ENCODE data around the gene DYNLRB1. TPM values are rescaled to one million over a fixed set of nuclear protein-coding genes. Genes with fewer than 3 reads are reported as not detected.

Gene DYNLRB1
- total RNA-seq, 1 donor from 2014 or later = 166 TPM

GRCh38 chr20:34578521-34578920, 62.3 kb downstream of the DYNLRB1 start:
- Mint-ChIP-seq H3K27me3 (ENCODE audit: unreplicated experiment) (no peaks in the 10 kb centered on the region), H3K9me3 (ENCODE audit: unreplicated experiment) (no peaks in the 10 kb centered on the region), H3K4me3 (ENCODE audit: unreplicated experiment) (no peak overlapping the region), H3K36me3 (ENCODE audit: unreplicated experiment) (peaks cover 2% of the 10 kb centered on the region), H3K4me1 (ENCODE audit: unreplicated experiment) (peaks cover 17% of the 10 kb centered on the region), H3K27ac (ENCODE audit: unreplicated experiment) (no peak overlapping the region)
- no peak for TF ChIP-seq CTCF (IDR thresholded peaks at IDR 0.05)
- peak; percentile 49 for DNase-seq (ENCODE audit: extremely low spot score, unreplicated experiment)

- Mint-ChIP-seq H3K4me1 (ENCODE audit: unreplicated experiment) (peaks cover 17% of the 10 kb centered on the region), H3K36me3 (ENCODE audit: unreplicated experiment) (no peaks in the 10 kb centered on the region), H3K4me3 (ENCODE audit: unreplicated experiment) (no peak overlapping the region), H3K27ac (ENCODE audit: unreplicated experiment) (no peak overlapping the region), H3K27me3 (ENCODE audit: unreplicated experiment) (no peaks in the 10 kb centered on the region), H3K9me3 (ENCODE audit: unreplicated experiment) (no peaks in the 10 kb centered on the region)
- TF ChIP-seq CTCF (IDR thresholded peaks at IDR 0.05) = peak; percentile 71
- peak; percentile 83 for DNase-seq (ENCODE audit: extremely low spot score, unreplicated experiment)
Measured at GRCh38 chr20:34579191-34579978, 63.2 kb downstream of the DYNLRB1 start.

GRCh38 chr20:34579979-34580940, 64.0 kb downstream of the DYNLRB1 start:
- no peaks in the 10 kb centered on the region for H3K9me3 Mint-ChIP-seq (ENCODE audit: unreplicated experiment)
- no peak for TF ChIP-seq CTCF (IDR thresholded peaks at IDR 0.05)
- no peak overlapping the region for H3K27ac Mint-ChIP-seq (ENCODE audit: unreplicated experiment)
- DNase-seq (ENCODE audit: extremely low spot score, unreplicated experiment) = peak; percentile 40
- peaks cover 17% of the 10 kb centered on the region for H3K4me1 Mint-ChIP-seq (ENCODE audit: unreplicated experiment)
- H3K27me3 Mint-ChIP-seq (ENCODE audit: unreplicated experiment) = no peaks in the 10 kb centered on the region
- H3K4me3 Mint-ChIP-seq (ENCODE audit: unreplicated experiment) = no peak overlapping the region
- no peaks in the 10 kb centered on the region for H3K36me3 Mint-ChIP-seq (ENCODE audit: unreplicated experiment)

- TF ChIP-seq CTCF (IDR thresholded peaks at IDR 0.05) = no peak
Measured at GRCh38 chr20:34581341-34582184, 65.3 kb downstream of the DYNLRB1 start.

More at GRCh38 chr20:34581341-34582184, 65.3 kb downstream of the DYNLRB1 start:
- no peaks in the 10 kb centered on the region for H3K36me3 Mint-ChIP-seq (ENCODE audit: unreplicated experiment)
- H3K27ac Mint-ChIP-seq (ENCODE audit: unreplicated experiment) = peak overlapping the region; percentile 56
- peak; percentile 66 for DNase-seq (ENCODE audit: extremely low spot score, unreplicated experiment)
- no peaks in the 10 kb centered on the region for H3K9me3 Mint-ChIP-seq (ENCODE audit: unreplicated experiment)
- H3K4me3 Mint-ChIP-seq (ENCODE audit: unreplicated experiment) = no peak overlapping the region
- no peaks in the 10 kb centered on the region for H3K27me3 Mint-ChIP-seq (ENCODE audit: unreplicated experiment)
- peaks cover 17% of the 10 kb centered on the region for H3K4me1 Mint-ChIP-seq (ENCODE audit: unreplicated experiment)

All from osteocyte (in vitro differentiated cells).